HG02759 (cell line): ENCODE measurements around the gene RUSC1.

Source experiments
- ATAC-seq: cut with Tn5 transposase; IDR thresholded peaks from one replicate; pipeline ENCODE4 v1.9.1; 2021; ENCODE audit warnings: mild to moderate bottlenecking, moderate library complexity; ENCODE audit not compliant: unreplicated experiment

The RUSC1 gene

GRCh38 chr1:155294520-155295182 is 26.0 kb upstream of the RUSC1 start:
- no peak for ATAC-seq

GRCh38 chr1:155295183-155295941 is 25.3 kb upstream of the RUSC1 start:
- no peak for ATAC-seq

GRCh38 chr1:155295942-155296267 is 24.8 kb upstream of the RUSC1 start:
- no peak for ATAC-seq

- no peak for ATAC-seq
Measured at GRCh38 chr1:155296661-155297060, 24.0 kb upstream of the RUSC1 start.

- no peak for ATAC-seq
Measured at GRCh38 chr1:155297384-155297783, 23.3 kb upstream of the RUSC1 start.

GRCh38 chr1:155300024-155300423 is 20.7 kb upstream of the RUSC1 start:
- ATAC-seq = no peak

- ATAC-seq = no peak
Measured at GRCh38 chr1:155300553-155301329, 20.0 kb upstream of the RUSC1 start.

GRCh38 chr1:155301342-155301841 is 19.3 kb upstream of the RUSC1 start, which contains the start of gene PKLR:
TSS of gene PKLR (minus strand) at chr1:155301438. CDS start at chr1:155301395, 43 bp downstream.
- ATAC-seq = no peak

GRCh38 chr1:155304558-155305063 is 16.1 kb upstream of the RUSC1 start:
- ATAC-seq = no peak

GRCh38 chr1:155305881-155306391 is 14.8 kb upstream of the RUSC1 start:
- no peak for ATAC-seq

- no peak for ATAC-seq
Measured at GRCh38 chr1:155307247-155307740, 13.4 kb upstream of the RUSC1 start.

GRCh38 chr1:155308493-155309422 is 11.9 kb upstream of the RUSC1 start, which contains the start of gene FDPS:
TSS of gene FDPS (plus strand) at chr1:155308866. CDS start at chr1:155309790, 924 bp downstream.
- ATAC-seq = peak; percentile 96

GRCh38 chr1:155309423-155310021 is 11.2 kb upstream of the RUSC1 start:
- no peak for ATAC-seq

GRCh38 chr1:155313261-155313660 is 7.4 kb upstream of the RUSC1 start:
- no peak for ATAC-seq

- ATAC-seq = no peak
Measured at GRCh38 chr1:155316922-155317321, 3.8 kb upstream of the RUSC1 start.

GRCh38 chr1:155318082-155318481 is 2.6 kb upstream of the RUSC1 start:
- no peak for ATAC-seq

GRCh38 chr1:155319536-155319935 is 1.2 kb upstream of the RUSC1 start:
- no peak for ATAC-seq

- no peak for ATAC-seq
Measured at GRCh38 chr1:155320252-155320651, 442 bp upstream of the RUSC1 start.
